IMR-90 (cell line): ENCODE data around the gene CBFA2T3.

ENCODE experiments used
- BHLHE40 ChIP-seq: fragments of 150-350 bp; IDR thresholded peaks from 2 replicates; pipeline ENCODE4 v1.6.1; 2016; ENCODE audit warnings: mild to moderate bottlenecking, low read depth, low read length
- CEBPB ChIP-seq: IDR thresholded peaks from 2 replicates; pipeline ENCODE4 v1.6.1; 2012; ENCODE audit warnings: low read depth, low read length, improper control_type of control experiment
- CHD1 ChIP-seq: IDR thresholded peaks from 2 replicates; pipeline ENCODE4 v1.6.1; 2012; ENCODE audit warnings: low read depth, low read length, improper control_type of control experiment
- CTCF ChIP-seq: conservative IDR thresholded peaks from 2 replicates; pipeline ENCODE4 v1.5.1; 2012; ENCODE audit warnings: mild to moderate bottlenecking, low read depth, low read length, improper control_type of control experiment
- ELK1 ChIP-seq: fragments of 150-350 bp; IDR thresholded peaks from 2 replicates; pipeline ENCODE4 v1.6.1; 2016; ENCODE audit warnings: low read depth, mild to moderate bottlenecking, low read length, moderate library complexity, borderline replicate concordance
- FOS ChIP-seq: fragments of 150-350 bp; IDR thresholded peaks from 2 replicates; pipeline ENCODE4 v1.6.1; 2016; ENCODE audit warnings: low read depth, low read length
- MAFK ChIP-seq: IDR thresholded peaks from 2 replicates; pipeline ENCODE4 v1.6.1; 2012; ENCODE audit warnings: low read depth, low read length, improper control_type of control experiment
- MAZ ChIP-seq: IDR thresholded peaks from 2 replicates; pipeline ENCODE4 v1.6.1; 2012; ENCODE audit warnings: low read depth, mild to moderate bottlenecking, low read length, improper control_type of control experiment, moderate library complexity, borderline replicate concordance
- POLR2A ChIP-seq: IDR thresholded peaks from 2 replicates; pipeline ENCODE4 v1.6.1; 2012; ENCODE audit warnings: mild to moderate bottlenecking, low read depth, low read length
- RAD21 ChIP-seq: IDR thresholded peaks from 2 replicates; pipeline ENCODE4 v1.6.1; 2012; ENCODE audit warnings: low read length, improper control_type of control experiment
- RCOR1 ChIP-seq: IDR thresholded peaks from 2 replicates; pipeline ENCODE4 v1.6.1; 2012; ENCODE audit warnings: mild to moderate bottlenecking, low read length, improper control_type of control experiment; ENCODE audit not compliant: insufficient replicate concordance
- SMC3 ChIP-seq: fragments of 150-350 bp; IDR thresholded peaks from 2 replicates; pipeline ENCODE4 v1.6.1; 2016; ENCODE audit warnings: low read depth, mild to moderate bottlenecking, antibody characterized with exemption, low read length, moderate library complexity
- USF2 ChIP-seq: fragments of 150-350 bp; IDR thresholded peaks from 2 replicates; pipeline ENCODE4 v1.6.1; 2017; ENCODE audit warnings: mild to moderate bottlenecking, antibody characterized with exemption, low read length, low read depth

- no peak for TF ChIP-seq CTCF
- TF ChIP-seq RCOR1 = no peak
- TF ChIP-seq BHLHE40 = no peak
- no peak for TF ChIP-seq RAD21
- TF ChIP-seq USF2 = no peak
- TF ChIP-seq FOS = no peak
- no peak for TF ChIP-seq ELK1
- no peak for TF ChIP-seq POLR2A
- no peak for TF ChIP-seq CHD1
- TF ChIP-seq MAZ = no peak
- TF ChIP-seq CEBPB = no peak
- no peak for TF ChIP-seq MAFK
- TF ChIP-seq SMC3 = no peak
Measured at GRCh38 chr16:88883946-88884345, 93.1 kb downstream of the CBFA2T3 start.
